Stimulated activated CD8-positive, alpha-beta memory T cell treated with anti-CD3 and anti-CD28 coated beads, Interleukin-4, amount 100 ng/mL, for 1 hour (primary cell): Measurements from ENCODE around the gene ASTN2.

ENCODE experiments used
- DNase-seq, 2 donors: peaks; one replicate each; pipeline ENCODE4 v3.0.0-alpha.2; 2020; ENCODE audit warnings: low read depth in 2 of 2, low spot score in 1 of 2

ASTN2 gene

GRCh38 chr9:116774421-116775180 lies 640.3 kb downstream of the ASTN2 start:
- no peak for DNase-seq

- DNase-seq = no peak
Measured at GRCh38 chr9:116767219-116767618, 647.6 kb downstream of the ASTN2 start.

- DNase-seq = no peak
Measured at GRCh38 chr9:116765011-116765410, 649.8 kb downstream of the ASTN2 start.

GRCh38 chr9:116763770-116764169 lies 651.1 kb downstream of the ASTN2 start:
- no peak for DNase-seq

- DNase-seq = no peak
Measured at GRCh38 chr9:116760636-116761035, 654.2 kb downstream of the ASTN2 start.

GRCh38 chr9:116757030-116757429 lies 657.8 kb downstream of the ASTN2 start:
- no peak for DNase-seq

GRCh38 chr9:116753389-116753788 lies 661.5 kb downstream of the ASTN2 start:
- no peak for DNase-seq

GRCh38 chr9:116750510-116750909 lies 664.3 kb downstream of the ASTN2 start:
- DNase-seq = no peak

GRCh38 chr9:116749772-116750171 lies 665.1 kb downstream of the ASTN2 start:
- no peak for DNase-seq

GRCh38 chr9:116749176-116749575 lies 665.7 kb downstream of the ASTN2 start:
- DNase-seq = no peak

GRCh38 chr9:116741742-116742141 lies 673.1 kb downstream of the ASTN2 start:
- DNase-seq = no peak

GRCh38 chr9:116741086-116741740 lies 673.6 kb downstream of the ASTN2 start:
- DNase-seq = no peak

GRCh38 chr9:116737152-116737546 lies 677.7 kb downstream of the ASTN2 start:
- DNase-seq = peak in 1 of 2 donors; percentile 14

GRCh38 chr9:116736399-116737151 lies 678.3 kb downstream of the ASTN2 start:
- no peak for DNase-seq

- DNase-seq = no peak
Measured at GRCh38 chr9:116733010-116733641, 681.7 kb downstream of the ASTN2 start.

- DNase-seq = no peak
Measured at GRCh38 chr9:116726602-116727001, 688.3 kb downstream of the ASTN2 start.

GRCh38 chr9:116724123-116724522 lies 690.7 kb downstream of the ASTN2 start:
- DNase-seq = no peak

GRCh38 chr9:116721944-116722343 lies 692.9 kb downstream of the ASTN2 start:
- DNase-seq = no peak

GRCh38 chr9:116721411-116721810 lies 693.4 kb downstream of the ASTN2 start:
- DNase-seq = no peak

- no peak for DNase-seq
Measured at GRCh38 chr9:116720111-116720510, 694.7 kb downstream of the ASTN2 start.

GRCh38 chr9:116718111-116718510 lies 696.7 kb downstream of the ASTN2 start:
- DNase-seq = no peak

GRCh38 chr9:116717150-116717549 lies 697.7 kb downstream of the ASTN2 start:
- no peak for DNase-seq
